GM21786 (cell line): Measurements from ENCODE around the gene IRF2BP2.
"Not testable (repeated sequence)": the region's sequence is repeated elsewhere in the genome, so short reads cannot be mapped to it uniquely, and the experiment has no call there.

Source experiments
- ATAC-seq: cut with Tn5 transposase; IDR thresholded peaks from one replicate; pipeline ENCODE4 v1.9.1; 2021; ENCODE audit not compliant: unreplicated experiment

IRF2BP2 gene

GRCh38 chr1:234634922-234635321 lies 24.9 kb upstream of the IRF2BP2 start:
- not testable (repeated sequence) for ATAC-seq

GRCh38 chr1:234634387-234634786 lies 24.4 kb upstream of the IRF2BP2 start:
- ATAC-seq, result no peak

GRCh38 chr1:234633246-234634003 lies 23.4 kb upstream of the IRF2BP2 start:
- ATAC-seq, result no peak

- no peak for ATAC-seq
Observed at GRCh38 chr1:234632225-234632624, 22.2 kb upstream of the IRF2BP2 start.

GRCh38 chr1:234631721-234632125 lies 21.7 kb upstream of the IRF2BP2 start:
- ATAC-seq, result no peak

- peak; percentile 63 for ATAC-seq
Observed at GRCh38 chr1:234629026-234629425, 19.0 kb upstream of the IRF2BP2 start.

GRCh38 chr1:234628089-234628488 lies 18.1 kb upstream of the IRF2BP2 start:
- ATAC-seq, result no peak

GRCh38 chr1:234627009-234627950 lies 17.3 kb upstream of the IRF2BP2 start:
- no peak for ATAC-seq

- ATAC-seq, result no peak
Observed at GRCh38 chr1:234626391-234626790, 16.4 kb upstream of the IRF2BP2 start.

- ATAC-seq, result no peak
Observed at GRCh38 chr1:234624724-234625117, 14.7 kb upstream of the IRF2BP2 start.

GRCh38 chr1:234621657-234622335 lies 11.8 kb upstream of the IRF2BP2 start:
- no peak for ATAC-seq

- ATAC-seq, result no peak
Observed at GRCh38 chr1:234621127-234621468, 11.1 kb upstream of the IRF2BP2 start.

GRCh38 chr1:234620272-234621126 lies 10.5 kb upstream of the IRF2BP2 start:
- ATAC-seq, result no peak

GRCh38 chr1:234619794-234620247 lies 9.8 kb upstream of the IRF2BP2 start:
- ATAC-seq, result no peak

- ATAC-seq, result no peak
Observed at GRCh38 chr1:234619071-234619480, 9.1 kb upstream of the IRF2BP2 start.

GRCh38 chr1:234618737-234619049 lies 8.7 kb upstream of the IRF2BP2 start:
- ATAC-seq, result no peak

- ATAC-seq, result no peak
Observed at GRCh38 chr1:234617986-234618736, 8.2 kb upstream of the IRF2BP2 start.

GRCh38 chr1:234617131-234617985 lies 7.4 kb upstream of the IRF2BP2 start:
- no peak for ATAC-seq

- ATAC-seq, result no peak
Observed at GRCh38 chr1:234616644-234617043, 6.7 kb upstream of the IRF2BP2 start.
